ENCODE measurements around the gene SNRNP70. TPM values are rescaled to one million over a fixed set of nuclear protein-coding genes. Genes with fewer than 3 reads are reported as not detected.
"Not testable (repeated sequence)": the region's sequence is repeated elsewhere in the genome, so short reads cannot be mapped to it uniquely, and the experiment has no call there.

Gene SNRNP70
- total and polyA plus RNA-seq, 5 experiments from 2014 or later, result 42.3 to 741 (median 63.4) TPM

DNA sequence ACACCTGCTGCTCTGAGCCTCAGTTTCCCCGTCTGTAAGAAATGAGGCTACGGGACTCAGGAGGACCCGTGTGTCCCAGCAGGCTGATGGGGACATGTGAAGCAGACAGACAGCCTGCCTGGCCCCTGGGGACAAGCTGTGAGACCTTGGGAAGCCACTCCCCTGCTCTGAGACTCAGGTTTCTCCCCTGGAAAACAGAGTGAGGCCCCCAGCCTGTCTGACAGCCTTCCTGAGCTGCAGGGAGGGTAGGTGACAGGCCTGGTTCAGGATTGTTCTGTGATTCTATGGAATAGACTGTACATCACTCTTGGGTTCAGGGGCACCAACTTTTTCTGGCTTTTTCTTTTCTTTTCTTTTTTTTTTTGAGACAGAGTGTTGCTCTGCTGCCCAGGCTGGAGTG, 17.7 kb upstream of the SNRNP70 start:
- ATAC-seq (no peak), DNase-seq (no peak)
- Mint-ChIP-seq H3K9me3 (peaks cover 0 to 15% (median 0%) of the 10 kb centered on the region in 9 donors), H3K36me3 (peaks cover 0 to 15% (median 0%) of the 10 kb centered on the region in 3 donors), H3K4me3 (no peak overlapping the region), H3K27me3 (peaks cover 28 to 75% (median 56%) of the 10 kb centered on the region in 5 donors), H3K27ac (no peak overlapping the region), H3K4me1 (peaks cover 0 to 7% (median 3%) of the 10 kb centered on the region in 4 donors)
- POLR2A ChIA-PET, result no interaction called here

DNA sequence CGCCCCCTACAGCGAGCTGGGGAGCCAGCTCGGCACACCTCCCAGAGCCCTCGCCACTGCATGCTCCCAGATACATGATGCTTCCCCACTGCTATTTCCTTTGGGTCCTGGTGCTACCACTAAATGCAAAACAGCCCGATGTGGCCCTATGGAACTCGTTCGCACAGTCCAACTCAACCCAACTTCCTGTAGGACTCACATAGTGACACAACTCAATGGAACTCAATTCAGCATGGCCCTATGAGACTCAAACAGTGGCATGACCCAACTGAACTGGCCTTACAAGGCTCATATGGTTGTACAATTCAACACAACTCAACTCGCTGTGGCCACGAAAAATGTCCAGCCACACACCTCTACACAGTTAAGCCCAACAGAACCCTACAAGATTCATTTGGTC, 16.2 kb upstream of the SNRNP70 start:
- ATAC-seq (no peak), DNase-seq (no peak)
- peaks cover 0 to 15% (median 0%) of the 10 kb centered on the region in 9 donors for H3K9me3 Mint-ChIP-seq
- H3K4me1 Mint-ChIP-seq, result peaks cover 8 to 15% (median 13%) of the 10 kb centered on the region in 4 donors
- POLR2A ChIA-PET, result interaction anchor here (0.6 kb wide), 1 partner anchor 155 kb away, joined by 4 read pairs; no protein-coding TSS in a partner anchor
- no peak overlapping the region for H3K4me3 Mint-ChIP-seq
- peaks cover 39 to 78% (median 66%) of the 10 kb centered on the region in 5 donors for H3K27me3 Mint-ChIP-seq
- no peak overlapping the region for H3K27ac Mint-ChIP-seq
- peaks cover 0 to 26% (median 9%) of the 10 kb centered on the region in 3 donors for H3K36me3 Mint-ChIP-seq

GRCh38 chr19:49070416-49070815, 14.8 kb upstream of the SNRNP70 start:
- H3K4me3 Mint-ChIP-seq, result peak overlapping the region in 4 of 10 donors; percentile 3 to 60 (median 46)
- H3K4me1 Mint-ChIP-seq, result peaks cover 10 to 18% (median 13%) of the 10 kb centered on the region in 4 donors
- peaks cover 0 to 15% (median 0%) of the 10 kb centered on the region in 9 donors for H3K9me3 Mint-ChIP-seq
- DNase-seq (no peak), ATAC-seq (no peak)
- no peak overlapping the region for H3K27ac Mint-ChIP-seq
- peaks cover 0 to 26% (median 9%) of the 10 kb centered on the region in 3 donors for H3K36me3 Mint-ChIP-seq
- peaks cover 41 to 80% (median 70%) of the 10 kb centered on the region in 5 donors for H3K27me3 Mint-ChIP-seq
- POLR2A ChIA-PET, result interaction anchor here (0.6 kb wide), 1 partner anchor 179 kb away, joined by 3 read pairs; no protein-coding TSS in a partner anchor

DNA sequence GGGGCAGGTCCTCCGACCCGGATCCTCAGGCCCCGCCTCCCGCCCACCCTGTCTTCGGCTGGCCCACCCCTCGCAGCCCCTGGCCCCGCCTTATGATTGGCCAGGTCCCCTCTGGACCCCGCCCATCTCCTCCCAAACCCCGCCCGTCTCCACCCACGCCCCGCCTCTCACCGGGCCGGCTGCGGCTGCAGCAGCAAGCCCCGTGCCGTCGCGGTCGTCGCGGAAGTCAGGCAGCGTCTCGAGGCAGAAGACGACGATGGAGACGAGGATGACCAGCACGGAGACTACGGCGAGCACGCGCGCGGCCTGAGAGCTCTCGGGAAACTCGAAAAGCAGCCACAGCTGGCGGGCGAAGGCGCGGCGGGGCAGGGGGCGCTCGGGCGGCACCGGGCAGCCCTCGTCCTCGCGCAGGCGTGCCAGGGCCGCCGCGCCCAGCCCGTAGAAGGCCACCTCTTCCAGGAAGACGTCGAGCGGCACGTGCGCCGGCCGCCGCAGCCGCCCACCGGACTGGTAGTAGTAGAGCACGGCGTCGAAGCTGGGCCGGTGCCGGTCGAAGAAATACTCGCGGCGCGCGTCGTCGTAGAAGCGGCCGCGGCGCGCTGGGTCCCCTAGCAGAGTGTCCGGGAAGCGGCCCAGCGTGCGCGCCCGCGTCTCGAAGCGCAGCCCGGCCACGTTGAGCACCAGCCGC, 13.2 kb upstream of the SNRNP70 start:
- peaks cover 0 to 26% (median 9%) of the 10 kb centered on the region in 3 donors for H3K36me3 Mint-ChIP-seq
- ATAC-seq, result peak; percentile 44 to 54
- peak overlapping the region in 1 of 10 donors; percentile 59 for H3K27ac Mint-ChIP-seq
- POLR2A ChIA-PET, result no interaction called here
- H3K27me3 Mint-ChIP-seq, result peaks cover 35 to 78% (median 66%) of the 10 kb centered on the region in 5 donors
- peak in 1 of 10 donors; percentile 17 for DNase-seq
- peak overlapping the region in 5 of 10 donors; percentile 15 to 61 (median 43) for H3K4me3 Mint-ChIP-seq
- H3K4me1 Mint-ChIP-seq, result peaks cover 11 to 20% (median 12%) of the 10 kb centered on the region in 4 donors
- peaks cover 0 to 15% (median 0%) of the 10 kb centered on the region in 9 donors for H3K9me3 Mint-ChIP-seq

- ATAC-seq (peak in 1 of 2 donors; percentile 38), DNase-seq (no peak)
- H3K9me3 Mint-ChIP-seq, result peaks cover 0 to 15% (median 0%) of the 10 kb centered on the region in 9 donors
- H3K27ac Mint-ChIP-seq, result peak overlapping the region in 1 of 10 donors; percentile 29
- peaks cover 11 to 20% (median 12%) of the 10 kb centered on the region in 4 donors for H3K4me1 Mint-ChIP-seq
- peak overlapping the region in 7 of 10 donors; percentile 58 to 85 (median 77) for H3K4me3 Mint-ChIP-seq
- H3K27me3 Mint-ChIP-seq, result peaks cover 28 to 73% (median 60%) of the 10 kb centered on the region in 5 donors
- POLR2A ChIA-PET, result interaction anchor here (0.6 kb wide), 2 partner anchors 114 to 550 kb away, joined by 3 to 6 read pairs; no protein-coding TSS in a partner anchor
- H3K36me3 Mint-ChIP-seq, result peaks cover 0 to 26% (median 9%) of the 10 kb centered on the region in 3 donors
Measured at GRCh38 chr19:49073514-49074378, 11.5 kb upstream of the SNRNP70 start.

- peaks cover 11 to 20% (median 12%) of the 10 kb centered on the region in 4 donors for H3K4me1 Mint-ChIP-seq
- H3K27me3 Mint-ChIP-seq, result peaks cover 20 to 63% (median 50%) of the 10 kb centered on the region in 5 donors
- not testable (repeated sequence) for H3K9me3 Mint-ChIP-seq, H3K27ac Mint-ChIP-seq, H3K4me3 Mint-ChIP-seq, ATAC-seq, DNase-seq
- POLR2A ChIA-PET, result interaction anchor here (0.9 kb wide), 1 partner anchor 84 kb away, joined by 3 read pairs; no protein-coding TSS in a partner anchor
- H3K36me3 Mint-ChIP-seq, result peaks cover 0 to 17% (median 9%) of the 10 kb centered on the region in 3 donors
Measured at GRCh38 chr19:49074869-49075268, 10.4 kb upstream of the SNRNP70 start.

DNA sequence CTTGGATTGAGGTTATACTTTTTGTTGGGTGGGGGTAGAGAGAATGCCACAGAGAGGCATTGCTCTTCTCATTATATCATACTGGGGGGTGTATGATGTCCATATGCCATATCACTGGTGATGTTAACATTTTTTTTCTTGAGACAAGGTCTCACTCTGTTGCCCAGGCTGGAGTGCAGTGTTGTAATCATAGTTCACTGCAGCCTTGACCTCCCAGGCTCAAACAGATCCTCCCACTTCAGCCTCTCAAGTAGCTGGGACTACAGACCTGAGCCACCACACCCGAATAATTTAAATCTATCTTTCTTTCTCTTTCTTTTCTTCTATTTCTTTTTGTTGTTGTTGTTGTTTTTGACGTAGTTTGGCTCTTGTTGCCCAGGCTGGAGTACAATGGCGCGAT, 4.9 kb upstream of the SNRNP70 start:
- Mint-ChIP-seq H3K4me3 (no peak overlapping the region), H3K36me3 (peaks cover 0 to 3% (median 0%) of the 10 kb centered on the region in 3 donors), H3K4me1 (peaks cover 5 to 12% (median 10%) of the 10 kb centered on the region in 4 donors), H3K27ac (no peak overlapping the region), H3K27me3 (peaks cover 3 to 32% (median 25%) of the 10 kb centered on the region in 5 donors), H3K9me3 (peaks cover 0 to 2% (median 0%) of the 10 kb centered on the region in 9 donors)
- POLR2A ChIA-PET, result no interaction called here
- no peak for DNase-seq
- no peak for ATAC-seq

DNA sequence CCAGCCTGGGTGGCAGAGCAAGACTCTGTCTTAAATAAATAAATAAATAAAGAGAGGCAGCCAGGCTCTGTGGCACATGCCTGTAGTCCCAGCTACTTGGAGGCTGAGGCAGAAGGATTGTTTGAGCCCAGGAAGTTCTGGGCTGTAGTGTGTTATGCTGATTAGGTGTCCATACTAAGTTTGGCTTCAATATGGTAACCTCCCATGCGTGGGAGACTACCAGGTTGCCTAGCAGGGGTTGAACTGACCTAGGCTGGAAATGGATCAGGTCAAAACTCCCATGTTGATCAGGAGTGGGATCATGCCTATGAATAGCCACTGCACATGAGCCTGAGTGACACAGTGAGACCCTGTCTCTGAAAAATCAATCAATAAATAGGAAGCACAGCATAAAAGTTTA, 4.0 kb upstream of the SNRNP70 start:
- H3K27me3 Mint-ChIP-seq, result peaks cover 3 to 24% (median 16%) of the 10 kb centered on the region in 5 donors
- H3K27ac Mint-ChIP-seq, result peak overlapping the region in 2 of 10 donors; percentile 5 to 60
- H3K4me1 Mint-ChIP-seq, result peaks cover 10 to 17% (median 14%) of the 10 kb centered on the region in 4 donors
- peaks cover 0 to 2% (median 0%) of the 10 kb centered on the region in 9 donors for H3K9me3 Mint-ChIP-seq
- DNase-seq (no peak), ATAC-seq (no peak)
- POLR2A ChIA-PET, result no interaction called here
- H3K36me3 Mint-ChIP-seq, result peaks cover 0 to 7% (median 0%) of the 10 kb centered on the region in 3 donors
- no peak overlapping the region for H3K4me3 Mint-ChIP-seq

DNA sequence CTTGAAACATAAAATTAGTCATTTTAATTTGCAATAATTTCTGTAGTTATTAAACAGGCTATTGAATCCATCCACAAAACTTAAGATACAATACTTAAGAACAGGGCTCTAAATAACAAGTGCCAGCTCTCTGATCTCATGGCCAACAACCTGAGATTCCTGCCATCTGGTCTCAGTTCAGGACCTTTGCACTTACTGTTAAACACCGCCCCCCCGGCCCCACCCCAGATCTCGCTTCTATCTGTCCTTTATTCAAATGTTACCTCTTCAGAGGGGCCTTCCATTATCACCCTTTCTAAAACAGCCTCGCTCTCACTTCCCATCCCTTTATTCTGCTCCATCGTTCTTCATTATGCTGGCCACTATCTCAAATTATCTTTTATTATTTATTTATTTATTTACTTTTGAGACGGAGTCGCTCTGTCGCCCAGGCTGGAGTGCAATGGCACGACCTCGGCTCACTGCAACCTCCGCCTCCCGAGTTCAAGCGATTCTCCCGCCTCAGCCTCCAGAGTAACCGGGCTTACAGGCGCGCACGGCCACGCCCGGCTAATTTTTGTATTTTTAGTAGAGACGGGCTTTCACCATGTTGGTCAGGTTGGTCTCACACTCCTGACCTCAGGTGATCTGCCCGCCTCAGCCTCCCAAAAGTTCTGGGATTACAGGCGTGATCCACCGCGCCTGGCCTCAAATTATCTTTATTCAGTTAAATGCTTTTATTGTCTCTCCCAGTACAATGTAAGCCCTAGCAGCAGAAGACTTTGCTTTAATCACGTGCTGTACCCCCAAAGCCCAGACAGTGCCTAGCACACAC, 838 bp upstream of the SNRNP70 start:
- ATAC-seq, result no peak
- peak overlapping the region; percentile 85 to 97 (median 94) for H3K4me3 Mint-ChIP-seq
- H3K27ac Mint-ChIP-seq, result peak overlapping the region; percentile 91 to 99 (median 96)
- DNase-seq, result no peak
- peaks cover 0 to 2% (median 0%) of the 10 kb centered on the region in 9 donors for H3K9me3 Mint-ChIP-seq
- H3K27me3 Mint-ChIP-seq, result peaks cover 3 to 15% (median 7%) of the 10 kb centered on the region in 5 donors
- POLR2A ChIA-PET, result no interaction called here
- H3K36me3 Mint-ChIP-seq, result peaks cover 0 to 33% (median 9%) of the 10 kb centered on the region in 3 donors
- H3K4me1 Mint-ChIP-seq, result peaks cover 19 to 43% (median 35%) of the 10 kb centered on the region in 4 donors

- DNase-seq (no peak), ATAC-seq (no peak)
- peaks cover 0 to 2% (median 0%) of the 10 kb centered on the region in 9 donors for H3K9me3 Mint-ChIP-seq
- peak overlapping the region; percentile 85 to 97 (median 94) for H3K4me3 Mint-ChIP-seq
- peaks cover 0 to 47% (median 12%) of the 10 kb centered on the region in 3 donors for H3K36me3 Mint-ChIP-seq
- peaks cover 20 to 51% (median 44%) of the 10 kb centered on the region in 4 donors for H3K4me1 Mint-ChIP-seq
- H3K27ac Mint-ChIP-seq, result peak overlapping the region; percentile 91 to 99 (median 96)
- peaks cover 0 to 9% (median 2%) of the 10 kb centered on the region in 5 donors for H3K27me3 Mint-ChIP-seq
- POLR2A ChIA-PET, result interaction anchor here (1.0 to 1.4 kb wide), 2 partner anchors 28 to 93 kb away, joined by 3 to 5 read pairs; partner anchors contain the start of genes GYS1, LIN7B and RUVBL2
Measured at GRCh38 chr19:49085868-49086232, 599 bp downstream of the SNRNP70 start.

DNA sequence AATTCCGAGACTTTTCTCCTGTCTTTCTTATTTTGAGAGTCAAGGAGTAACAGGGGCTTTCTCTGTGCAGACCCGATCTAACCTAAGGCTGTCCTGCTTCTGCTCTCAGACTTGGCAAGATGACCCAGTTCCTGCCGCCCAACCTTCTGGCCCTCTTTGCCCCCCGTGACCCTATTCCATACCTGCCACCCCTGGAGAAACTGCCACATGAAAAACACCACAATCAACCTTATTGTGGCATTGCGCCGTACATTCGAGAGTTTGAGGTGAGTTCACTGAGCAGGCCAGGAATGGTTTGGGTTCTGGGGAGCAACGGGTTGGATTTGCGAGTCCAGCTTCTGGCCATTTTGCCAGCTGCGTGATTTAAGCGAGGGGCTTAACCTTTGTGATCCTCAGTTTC, 1.0 kb downstream of the SNRNP70 start:
- Mint-ChIP-seq H3K9me3 (peaks cover 0 to 2% (median 0%) of the 10 kb centered on the region in 9 donors), H3K27ac (peak overlapping the region; percentile 91 to 99 (median 96)), H3K4me3 (peak overlapping the region; percentile 85 to 97 (median 94)), H3K4me1 (peaks cover 20 to 52% (median 44%) of the 10 kb centered on the region in 4 donors), H3K27me3 (peaks cover 0 to 8% (median 2%) of the 10 kb centered on the region in 5 donors), H3K36me3 (peaks cover 0 to 52% (median 12%) of the 10 kb centered on the region in 3 donors)
- ATAC-seq (no peak), DNase-seq (no peak)
- POLR2A ChIA-PET, result interaction anchor here (0.7 to 1.4 kb wide), 4 partner anchors 12 to 93 kb away, joined by 3 to 6 read pairs (median 4); partner anchors contain the start of genes GYS1, LIN7B and RUVBL2

Data from naive thymus-derived CD8-positive, alpha-beta T cell (primary cell).